GM12864 (cell line): ENCODE results near the gene DIS3L.
"Not testable (repeated sequence)": the region's sequence is repeated elsewhere in the genome, so short reads cannot be mapped to it uniquely, and the experiment has no call there.

Experiments
- DNase-seq: peaks from one replicate; pipeline ENCODE4 v3.0.0-alpha.2; 2011; ENCODE audit warnings: low read depth
- H3K4me3 ChIP-seq: 2 replicates; pipeline ENCODE4 v1.5.1; 2011; ENCODE audit warnings: mild to moderate bottlenecking, low read depth, low read length, control low read depth
- TF ChIP-seq, protein P1 (sequence below): IDR thresholded peaks from 2 replicates; pipeline ENCODE4 v1.5.1; 2011; ENCODE audit warnings: low read depth, mild to moderate bottlenecking, moderate library complexity, low read length, control low read depth, inconsistent platforms; ENCODE audit errors: missing control alignments

The DIS3L gene

DNA sequence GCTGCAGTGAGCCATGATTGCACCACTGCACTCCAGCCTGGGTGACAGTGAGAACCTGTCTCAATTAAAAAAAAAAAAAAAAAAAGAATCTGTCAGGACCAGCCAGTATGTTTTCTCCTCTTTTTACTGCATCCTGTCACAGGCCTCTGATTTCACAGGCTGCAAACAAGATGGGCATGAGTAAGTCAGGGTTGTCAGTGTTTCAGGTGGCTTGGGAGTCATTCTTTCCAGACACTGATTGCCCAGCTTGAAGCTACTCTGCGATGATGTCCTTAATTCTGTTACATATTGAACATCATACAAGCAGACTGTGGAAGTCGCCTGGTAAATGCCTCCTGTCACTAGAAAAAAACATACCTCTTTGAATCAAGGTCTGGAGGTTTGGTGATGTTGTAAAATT, 18.8 kb downstream of the DIS3L start:
- H3K4me3 ChIP-seq, result no peak overlapping the region
- no peak for DNase-seq
- TF ChIP-seq, protein P1, sequence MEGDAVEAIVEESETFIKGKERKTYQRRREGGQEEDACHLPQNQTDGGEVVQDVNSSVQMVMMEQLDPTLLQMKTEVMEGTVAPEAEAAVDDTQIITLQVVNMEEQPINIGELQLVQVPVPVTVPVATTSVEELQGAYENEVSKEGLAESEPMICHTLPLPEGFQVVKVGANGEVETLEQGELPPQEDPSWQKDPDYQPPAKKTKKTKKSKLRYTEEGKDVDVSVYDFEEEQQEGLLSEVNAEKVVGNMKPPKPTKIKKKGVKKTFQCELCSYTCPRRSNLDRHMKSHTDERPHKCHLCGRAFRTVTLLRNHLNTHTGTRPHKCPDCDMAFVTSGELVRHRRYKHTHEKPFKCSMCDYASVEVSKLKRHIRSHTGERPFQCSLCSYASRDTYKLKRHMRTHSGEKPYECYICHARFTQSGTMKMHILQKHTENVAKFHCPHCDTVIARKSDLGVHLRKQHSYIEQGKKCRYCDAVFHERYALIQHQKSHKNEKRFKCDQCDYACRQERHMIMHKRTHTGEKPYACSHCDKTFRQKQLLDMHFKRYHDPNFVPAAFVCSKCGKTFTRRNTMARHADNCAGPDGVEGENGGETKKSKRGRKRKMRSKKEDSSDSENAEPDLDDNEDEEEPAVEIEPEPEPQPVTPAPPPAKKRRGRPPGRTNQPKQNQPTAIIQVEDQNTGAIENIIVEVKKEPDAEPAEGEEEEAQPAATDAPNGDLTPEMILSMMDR, result no peak

DNA sequence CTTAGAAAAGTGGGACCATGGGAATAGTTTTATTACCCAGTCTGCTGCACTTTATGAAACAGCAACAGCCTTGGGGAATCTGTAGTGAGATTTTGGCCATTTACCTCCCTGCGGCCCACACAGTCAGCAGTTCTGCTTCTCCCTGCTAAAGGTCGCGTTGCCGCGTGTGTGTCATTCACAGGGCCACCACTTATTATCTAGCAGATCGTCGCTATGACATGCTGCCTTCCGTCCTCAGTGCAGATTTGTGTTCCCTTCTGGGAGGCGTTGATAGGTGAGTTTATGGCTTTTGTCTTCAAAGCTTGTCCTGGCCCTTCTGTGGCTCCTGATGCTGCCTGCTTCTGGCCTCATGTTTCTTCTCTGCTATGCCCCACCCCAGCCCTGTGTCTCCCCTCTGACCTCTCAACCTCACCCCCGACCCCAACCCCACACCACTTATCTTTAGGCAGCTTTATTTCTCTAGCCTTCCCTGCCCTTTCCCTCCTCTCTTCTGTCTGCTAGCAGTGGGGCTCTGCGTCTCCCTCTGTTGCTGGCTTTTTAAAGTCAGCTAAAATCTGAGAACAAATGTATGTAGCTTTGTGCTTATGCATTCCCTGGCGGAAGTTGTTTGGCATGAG, 30.1 kb downstream of the DIS3L start:
- no peak overlapping the region for H3K4me3 ChIP-seq
- no peak for DNase-seq
- TF ChIP-seq, protein P1, result no peak

DNA sequence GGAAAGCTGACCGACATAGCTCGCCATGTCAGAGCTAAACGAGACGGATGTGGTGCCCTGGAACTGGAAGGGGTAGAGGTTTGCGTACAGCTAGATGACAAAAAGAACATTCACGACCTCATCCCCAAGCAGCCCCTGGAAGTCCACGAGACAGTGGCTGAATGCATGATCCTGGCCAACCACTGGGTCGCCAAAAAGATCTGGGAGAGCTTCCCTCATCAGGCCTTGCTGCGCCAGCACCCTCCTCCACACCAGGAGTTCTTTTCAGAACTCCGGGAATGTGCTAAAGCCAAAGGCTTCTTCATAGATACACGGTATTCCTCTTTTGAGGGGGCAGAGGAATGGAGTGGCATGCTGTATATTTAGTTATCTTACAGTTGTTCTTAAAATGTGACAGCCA, 32.7 kb downstream of the DIS3L start:
- DNase-seq, result no peak

DNA sequence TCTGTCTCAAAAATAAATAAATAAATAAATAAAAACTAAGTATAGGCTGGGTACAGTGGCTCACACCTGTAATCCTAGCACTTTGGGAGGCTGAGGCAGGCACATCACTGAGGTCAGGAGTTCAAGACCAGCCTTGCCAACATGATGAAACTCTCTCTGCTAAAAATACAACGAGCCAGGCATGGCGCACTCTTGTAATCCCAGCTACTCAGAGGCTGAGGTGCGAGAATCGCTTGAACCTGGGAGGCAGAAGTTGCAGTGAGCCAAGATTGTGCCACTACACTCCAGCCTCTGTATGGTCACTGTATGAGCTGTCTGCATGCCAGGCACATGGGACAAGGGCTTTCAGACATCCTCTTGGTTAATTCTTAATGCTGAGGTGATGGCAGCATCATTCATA, 34.4 kb downstream of the DIS3L start:
- TF ChIP-seq, protein P1, result no peak
- DNase-seq, result no peak
- no peak overlapping the region for H3K4me3 ChIP-seq

More for the DNA sequence above, 32.7 kb downstream of the DIS3L start:
- H3K4me3 ChIP-seq, result no peak overlapping the region
- TF ChIP-seq, protein P1, result no peak

DNA sequence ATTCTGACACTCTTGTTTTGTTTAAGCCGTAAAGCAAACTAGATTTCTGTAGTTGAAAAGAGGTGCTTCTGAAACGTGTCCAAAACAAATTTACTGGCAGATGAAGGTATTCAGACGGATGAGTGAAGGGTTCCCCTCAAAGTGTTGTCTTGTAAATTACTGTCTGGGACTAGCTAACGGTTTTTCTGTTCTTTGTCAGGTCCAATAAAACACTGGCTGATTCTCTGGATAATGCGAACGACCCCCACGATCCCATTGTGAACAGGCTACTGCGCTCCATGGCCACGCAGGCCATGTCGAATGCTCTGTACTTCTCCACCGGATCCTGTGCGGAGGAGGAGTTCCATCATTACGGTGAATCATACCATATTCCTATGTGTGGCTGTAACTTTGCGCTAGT, 35.4 kb downstream of the DIS3L start:
- TF ChIP-seq, protein P1, result no peak
- DNase-seq, result no peak
- H3K4me3 ChIP-seq, result no peak overlapping the region

DNA sequence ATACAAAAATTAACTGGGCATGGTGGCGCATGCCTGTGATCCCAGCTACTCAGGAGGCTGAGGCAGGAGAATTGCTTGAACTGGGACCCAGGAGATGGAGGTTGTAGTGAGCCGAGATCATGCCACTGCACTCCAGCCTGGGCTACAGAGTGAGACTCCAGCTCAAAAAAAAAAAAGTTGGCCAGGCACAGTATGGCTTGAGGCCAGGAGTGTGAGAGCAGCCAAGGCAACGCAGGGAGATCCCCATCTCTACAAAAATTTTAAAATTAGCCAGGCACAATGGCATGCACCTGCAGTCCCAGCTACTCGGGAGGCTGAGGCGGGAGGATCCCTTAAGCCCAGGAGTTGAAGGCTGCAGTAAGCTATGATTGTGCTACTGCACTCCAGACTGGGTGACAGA, 55.2 kb downstream of the DIS3L start:
- H3K4me3 ChIP-seq, DNase-seq: not testable (repeated sequence)

DNA sequence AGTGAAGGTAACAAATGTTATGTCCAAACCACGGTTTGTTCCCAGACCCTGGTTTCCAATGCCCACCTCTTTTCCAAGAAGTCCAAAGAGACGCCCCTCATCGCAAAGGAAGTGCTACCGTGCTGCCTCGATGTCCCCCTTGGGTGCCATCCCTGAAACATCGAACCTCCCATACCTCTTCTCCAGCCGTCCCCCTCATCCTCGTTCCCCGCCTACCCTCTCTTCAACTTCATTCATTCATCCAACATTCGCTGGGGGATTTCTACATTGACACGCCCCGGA, 62.6 kb downstream of the DIS3L start:
- H3K4me3 ChIP-seq, result peak overlapping the region; percentile 81
- DNase-seq, result no peak
- TF ChIP-seq, protein P1, result no peak
